Lung (tissue), 12 donors: ENCODE measurements around the gene PITRM1. TPM values are rescaled to one million over a fixed set of nuclear protein-coding genes. Genes with fewer than 3 reads are reported as not detected.

Experiments used
- ATAC-seq: fragments of 200-7000 bp; cut with Tn5 transposase; one replicate; pipeline ENCODE4 v1.9.1; 2020; ENCODE audit warnings: moderate number of reproducible peaks; ENCODE audit not compliant: insufficient read depth, low FRiP score
- DNase-seq, 3 donors: peaks; one replicate each; pipeline ENCODE4 v3.0.0-alpha.2; 2013 to 2017
- H3K27ac ChIP-seq, 2 donors: one replicate each; pipeline ENCODE4 v1.5.1; 2013; ENCODE audit warnings: mild to moderate bottlenecking in 2 of 2, moderate library complexity in 2 of 2, control low read depth in 1 of 2, inconsistent platforms in 1 of 2, low read depth in 1 of 2, low read length in 1 of 2
- H3K27me3 ChIP-seq, 3 donors: one replicate each; pipeline ENCODE4 v1.5.1; 2013; ENCODE audit warnings: low read length in 2 of 3; ENCODE audit not compliant: control insufficient read depth in 3 of 3, insufficient read depth in 3 of 3
- H3K36me3 ChIP-seq, 4 donors: one replicate each; pipeline ENCODE4 v1.5.1; 2013; ENCODE audit warnings: low read length in 4 of 4, mild to moderate bottlenecking in 1 of 4, moderate library complexity in 1 of 4; ENCODE audit not compliant: control insufficient read depth in 4 of 4, insufficient read depth in 4 of 4
- H3K4me1 ChIP-seq, 5 donors: one replicate each; pipeline ENCODE4 v1.5.1; 2013; ENCODE audit warnings: low read length in 5 of 5, mild to moderate bottlenecking in 2 of 5, moderate library complexity in 1 of 5; ENCODE audit not compliant: control insufficient read depth in 5 of 5, insufficient read depth in 5 of 5
- H3K4me3 ChIP-seq: one replicate; pipeline ENCODE4 v1.5.1; 2013; ENCODE audit warnings: mild to moderate bottlenecking, control low read depth, moderate library complexity
- H3K9ac ChIP-seq, 2 donors: one replicate each; pipeline ENCODE4 v1.5.1; 2013; ENCODE audit warnings: low read length in 2 of 2, control low read depth in 1 of 2; ENCODE audit not compliant: insufficient read depth in 1 of 2
- H3K9me3 ChIP-seq, 4 donors: one replicate each; pipeline ENCODE4 v1.5.1; 2013; ENCODE audit warnings: low read length in 3 of 4, mild to moderate bottlenecking in 1 of 4, moderate library complexity in 1 of 4; ENCODE audit not compliant: control insufficient read depth in 4 of 4, insufficient read depth in 3 of 4
- CTCF ChIP-seq: IDR thresholded peaks from 2 replicates; pipeline ENCODE4 v1.5.1; 2012; ENCODE audit warnings: mild to moderate bottlenecking; ENCODE audit errors: control extremely low read depth, extremely low read depth
- WGBS, 2 donors: extraction: QIAGEN DNeasy Blood & Tissue Kit; methylation state at CpG; one replicate each; pipeline ENCODE4 v1.1.7; 2013; 5-methylcytosine and 5-hydroxymethylcytosine counted together
- polyA plus RNA-seq, 2 donors: library from polyadenylated mRNA; stranded (reverse); fragments of 200-250 nt; gene quantifications; one replicate each; pipeline ENCODE4 v1.2.1, GENCODE V29; 2013
- total RNA-seq, 2 donors: library from RNA; depleted of rRNA in 1 of 2; stranded (reverse); fragments of >200 nt in 1 of 2; gene quantifications; one replicate each; pipeline ENCODE4 v1.2.1, GENCODE V29; 2014 to 2021
- donor health status: control.
- donor health status: control.
- donor health status: Bipolar disorder and iron deficiency.
- donor health status: healthy.
- donor health status: DM: yes; HTN: yes; CAD: no.

PITRM1 gene
- total and polyA plus RNA-seq, 4 donors: 46.5 to 88.5 (median 60.7) TPM

GRCh38 chr10:3104251-3104918, 68.2 kb downstream of the PITRM1 start:
- Histone ChIP-seq H3K9me3 (no peaks in the 10 kb centered on the region), H3K36me3 (peaks cover 0 to 23% (median 0%) of the 10 kb centered on the region in 4 donors), H3K27me3 (no peaks in the 10 kb centered on the region), H3K27ac (peak overlapping the region in 1 of 2 donors; percentile 50), H3K4me3 (no peak overlapping the region), H3K9ac (no peak overlapping the region), H3K4me1 (peaks cover 0 to 8% (median 3%) of the 10 kb centered on the region in 5 donors)
- 86 to 87% methylated on average over 28 of the region's 28 CpGs for WGBS, 2 donors
- ATAC-seq (no peak), DNase-seq (no peak)
- no peak for TF ChIP-seq CTCF

- Histone ChIP-seq H3K36me3 (peaks cover 0 to 20% (median 0%) of the 10 kb centered on the region in 4 donors), H3K9me3 (no peaks in the 10 kb centered on the region), H3K27me3 (no peaks in the 10 kb centered on the region), H3K27ac (no peak overlapping the region), H3K9ac (no peak overlapping the region), H3K4me3 (no peak overlapping the region), H3K4me1 (peaks cover 0 to 8% (median 3%) of the 10 kb centered on the region in 5 donors)
- 93 to 94% methylated on average over 30 of the region's 30 CpGs for WGBS, 2 donors
- no peak for ATAC-seq
- no peak for DNase-seq
- no peak for TF ChIP-seq CTCF
Measured at GRCh38 chr10:3103646-3104045, 68.9 kb downstream of the PITRM1 start.

- Histone ChIP-seq H3K27me3 (no peaks in the 10 kb centered on the region), H3K4me3 (no peak overlapping the region), H3K9ac (no peak overlapping the region), H3K4me1 (peaks cover 0 to 8% (median 3%) of the 10 kb centered on the region in 5 donors), H3K36me3 (peaks cover 0 to 20% (median 0%) of the 10 kb centered on the region in 4 donors), H3K9me3 (no peaks in the 10 kb centered on the region), H3K27ac (peak overlapping the region; percentile 47 to 62)
- ATAC-seq: no peak
- TF ChIP-seq CTCF: no peak
- 63 to 78% methylated on average over 19 of the region's 19 CpGs for WGBS, 2 donors
- DNase-seq: peak; percentile 78 to 90 (median 82)
Measured at GRCh38 chr10:3102720-3103427, 69.7 kb downstream of the PITRM1 start.
